PFSK-1 (cell line): ENCODE data around the gene SKAP1.

Experiments used
- POLR2AphosphoS5 ChIP-seq: IDR thresholded peaks from 2 replicates; pipeline ENCODE4 v1.6.1; 2012; ENCODE audit warnings: low read depth, mild to moderate bottlenecking, control low read depth, low read length, moderate library complexity
- SIN3A ChIP-seq: IDR thresholded peaks from 2 replicates; pipeline ENCODE4 v1.6.1; 2012; ENCODE audit warnings: mild to moderate bottlenecking, low read length, moderate library complexity, borderline replicate concordance; ENCODE audit not compliant: insufficient read depth
- TAF1 ChIP-seq: IDR thresholded peaks from 2 replicates; pipeline ENCODE4 v1.6.1; 2012; ENCODE audit warnings: low read length, control low read depth, borderline replicate concordance; ENCODE audit not compliant: insufficient read depth
- TF ChIP-seq, protein P1 (sequence below), 2 experiments: IDR thresholded peaks; 2 replicates each; pipeline versions ENCODE4 v1.6.1 to v1.8.0; 2011 to 2012; ENCODE audit warnings: low read depth in 2 of 2, low read length in 2 of 2, control low read depth in 1 of 2, inconsistent platforms in 1 of 2, mild to moderate bottlenecking in 1 of 2, moderate library complexity in 1 of 2; ENCODE audit not compliant: insufficient read depth in 1 of 2

DNA sequence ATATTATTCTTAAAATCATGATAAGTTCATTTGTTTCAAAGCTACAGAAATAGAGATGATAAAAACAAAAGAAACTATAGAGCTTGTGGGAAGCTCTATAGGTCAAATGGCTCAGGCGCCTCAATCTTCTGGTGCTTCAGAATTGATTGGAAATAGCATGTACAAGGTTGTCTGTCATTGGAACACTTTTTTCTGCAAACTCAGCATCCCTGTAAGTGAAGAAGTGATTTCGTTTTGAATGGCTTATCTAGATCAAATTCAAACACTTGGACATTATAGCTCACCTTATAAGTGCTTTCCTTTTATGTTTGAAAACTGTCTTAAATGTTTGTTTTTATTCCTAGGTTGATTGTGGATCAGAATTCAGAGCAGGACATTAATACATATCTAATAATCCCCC is 103.7 kb downstream of the SKAP1 start:
- TF ChIP-seq POLR2AphosphoS5 = no peak
- no peak for TF ChIP-seq TAF1
- TF ChIP-seq SIN3A = no peak
- TF ChIP-seq, protein P1, sequence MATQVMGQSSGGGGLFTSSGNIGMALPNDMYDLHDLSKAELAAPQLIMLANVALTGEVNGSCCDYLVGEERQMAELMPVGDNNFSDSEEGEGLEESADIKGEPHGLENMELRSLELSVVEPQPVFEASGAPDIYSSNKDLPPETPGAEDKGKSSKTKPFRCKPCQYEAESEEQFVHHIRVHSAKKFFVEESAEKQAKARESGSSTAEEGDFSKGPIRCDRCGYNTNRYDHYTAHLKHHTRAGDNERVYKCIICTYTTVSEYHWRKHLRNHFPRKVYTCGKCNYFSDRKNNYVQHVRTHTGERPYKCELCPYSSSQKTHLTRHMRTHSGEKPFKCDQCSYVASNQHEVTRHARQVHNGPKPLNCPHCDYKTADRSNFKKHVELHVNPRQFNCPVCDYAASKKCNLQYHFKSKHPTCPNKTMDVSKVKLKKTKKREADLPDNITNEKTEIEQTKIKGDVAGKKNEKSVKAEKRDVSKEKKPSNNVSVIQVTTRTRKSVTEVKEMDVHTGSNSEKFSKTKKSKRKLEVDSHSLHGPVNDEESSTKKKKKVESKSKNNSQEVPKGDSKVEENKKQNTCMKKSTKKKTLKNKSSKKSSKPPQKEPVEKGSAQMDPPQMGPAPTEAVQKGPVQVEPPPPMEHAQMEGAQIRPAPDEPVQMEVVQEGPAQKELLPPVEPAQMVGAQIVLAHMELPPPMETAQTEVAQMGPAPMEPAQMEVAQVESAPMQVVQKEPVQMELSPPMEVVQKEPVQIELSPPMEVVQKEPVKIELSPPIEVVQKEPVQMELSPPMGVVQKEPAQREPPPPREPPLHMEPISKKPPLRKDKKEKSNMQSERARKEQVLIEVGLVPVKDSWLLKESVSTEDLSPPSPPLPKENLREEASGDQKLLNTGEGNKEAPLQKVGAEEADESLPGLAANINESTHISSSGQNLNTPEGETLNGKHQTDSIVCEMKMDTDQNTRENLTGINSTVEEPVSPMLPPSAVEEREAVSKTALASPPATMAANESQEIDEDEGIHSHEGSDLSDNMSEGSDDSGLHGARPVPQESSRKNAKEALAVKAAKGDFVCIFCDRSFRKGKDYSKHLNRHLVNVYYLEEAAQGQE (IDR thresholded peaks at IDR 0.05; ENCODE audit: insufficient read depth in 1 of 2, low read depth in 2 of 2, low read length in 2 of 2) = no peak
